Activated CD4-positive, alpha-beta T cell treated with anti-CD3 and anti-CD28 coated beads for 36 hours (primary cell): ENCODE data around the gene COG8. TPM values are rescaled to one million over a fixed set of nuclear protein-coding genes. Genes with fewer than 3 reads are reported as not detected.

ENCODE experiments used
- ATAC-seq: fragments of 200-7000 bp; cut with Tn5 transposase; one replicate; pipeline ENCODE4 v1.10.0; 2021; ENCODE audit warnings: mild to moderate bottlenecking, moderate library complexity
- CTCF ChIA-PET: fragments of 350-600 bp; sonication (Branson Sonifier 250); formaldehyde crosslinking; loops from one replicate; lab custom pipeline; 2021; ENCODE audit warnings: antibody characterized with exemption; lab: Charles Lee
- POLR2A ChIA-PET: fragments of 350-600 bp; sonication (Branson Sonifier 250); formaldehyde crosslinking; loops from one replicate; lab custom pipeline; 2021; ENCODE audit warnings: antibody characterized with exemption, inconsistent platforms; lab: Charles Lee
- DNase-seq: peaks from one replicate; pipeline ENCODE4 v3.0.0-alpha.2; 2020
- H3K27ac Mint-ChIP-seq: one replicate; pipeline ENCODE4 v1.8.0; 2021; ENCODE audit warnings: mixed read lengths
- H3K27me3 Mint-ChIP-seq: one replicate; pipeline ENCODE4 v1.8.0; 2021; ENCODE audit warnings: mixed read lengths
- H3K36me3 Mint-ChIP-seq: one replicate; pipeline ENCODE4 v1.8.0; 2021; ENCODE audit warnings: low read depth, mixed read lengths
- H3K4me1 Mint-ChIP-seq: one replicate; pipeline ENCODE4 v1.8.0; 2021; ENCODE audit warnings: mixed read lengths
- H3K4me3 Mint-ChIP-seq: one replicate; pipeline ENCODE4 v1.8.0; 2021; ENCODE audit warnings: mild to moderate bottlenecking, moderate library complexity, mixed read lengths
- H3K9me3 Mint-ChIP-seq: one replicate; pipeline ENCODE4 v1.8.0; 2021; ENCODE audit warnings: low read depth, mixed read lengths
- intact Hi-C, 2 experiments: fragments of 100-400 bp; cut with DNase I in 1 of 2; cut with micrococcal nuclease in 1 of 2; formaldehyde crosslinking; loops; one replicate each; pipeline versions ENCODE4 v1.14.2 to v1.15.1; 2022 to 2024; cut with DNase I, micrococcal nuclease
- total RNA-seq, 2 experiments: library from RNA; stranded (reverse); gene quantifications; one replicate each; pipeline ENCODE4 v1.2.3, GENCODE V29; 2021

The COG8 gene
- total RNA-seq, 2 experiments from 2014 or later, result 30.0 to 30.3 TPM

DNA sequence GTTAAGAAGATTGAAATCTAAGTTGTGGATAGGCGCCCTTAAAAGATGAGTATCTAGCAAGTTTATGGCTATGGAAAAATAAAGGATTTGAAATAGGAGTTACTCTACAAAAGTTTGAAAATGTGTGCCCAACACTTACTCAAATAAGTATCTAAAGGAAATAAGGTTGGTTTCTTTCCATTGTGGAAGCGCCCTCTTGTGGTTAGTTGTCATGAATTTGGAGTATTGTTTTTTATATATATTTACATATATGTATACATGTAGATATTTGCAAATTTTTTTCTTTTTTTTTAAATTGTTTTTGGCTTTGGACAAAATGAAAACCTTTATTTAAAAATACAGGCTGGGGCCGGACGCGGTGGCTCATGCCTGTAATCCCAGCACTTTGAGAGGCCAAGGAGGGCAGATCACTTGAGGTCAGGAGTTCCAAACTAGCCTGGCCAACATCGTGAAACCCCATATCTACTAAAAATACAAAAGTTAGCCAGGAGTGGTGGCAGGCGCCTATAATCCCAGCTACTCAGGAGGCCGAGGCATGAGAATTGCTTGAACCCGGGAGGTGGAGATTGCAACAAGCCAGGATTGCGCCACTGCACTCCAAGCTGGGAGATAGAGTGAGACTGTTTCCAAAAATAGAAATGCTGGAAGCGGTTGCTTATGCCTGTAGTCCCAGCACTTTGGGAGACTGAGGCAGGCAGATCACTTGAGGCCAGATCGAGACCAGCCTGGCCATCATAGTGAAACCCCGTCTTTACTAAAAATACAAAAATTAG lies 52.2 kb downstream of the COG8 start:
- H3K36me3 Mint-ChIP-seq, result no peaks in the 10 kb centered on the region
- H3K27ac Mint-ChIP-seq, result no peak overlapping the region
- H3K27me3 Mint-ChIP-seq, result no peaks in the 10 kb centered on the region
- intact Hi-C loops, result loop anchor here (1.0 to 5.0 kb wide), 5 partner anchors 120 to 758 kb away; no protein-coding TSS in a partner anchor
- H3K4me1 Mint-ChIP-seq, result peaks cover 3% of the 10 kb centered on the region
- no peaks in the 10 kb centered on the region for H3K9me3 Mint-ChIP-seq
- ChIA-PET CTCF (interaction anchor here (0.6 to 8.6 kb wide), 16 partner anchors 10 to 600 kb away, joined by 3 to 90 read pairs (median 4); no protein-coding TSS in a partner anchor), POLR2A (no interaction called here)
- ATAC-seq, result peak; percentile 36
- no peak overlapping the region for H3K4me3 Mint-ChIP-seq
- DNase-seq, result peak; percentile 51

DNA sequence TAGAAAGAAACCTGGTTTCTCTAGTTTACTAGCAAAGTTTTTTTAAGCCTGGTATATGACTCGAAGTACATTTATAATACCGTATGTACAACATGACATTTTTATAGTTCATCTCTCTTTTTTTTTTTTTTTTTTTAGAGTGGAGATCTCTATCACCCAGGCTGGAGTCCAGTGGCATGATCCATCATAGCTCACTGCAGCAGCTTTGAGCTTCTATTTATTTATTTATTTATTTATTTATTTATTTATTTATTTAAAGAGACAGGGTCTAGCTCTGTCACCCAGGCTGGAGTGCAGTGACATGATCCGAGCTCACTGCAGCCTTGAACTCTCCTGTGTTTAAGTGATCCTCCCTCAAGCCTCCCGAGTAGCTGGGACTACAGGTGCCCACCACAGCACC lies 54.1 kb downstream of the COG8 start:
- Mint-ChIP-seq H3K27ac (no peak overlapping the region), H3K4me3 (no peak overlapping the region), H3K36me3 (no peaks in the 10 kb centered on the region), H3K27me3 (no peaks in the 10 kb centered on the region), H3K4me1 (peaks cover 3% of the 10 kb centered on the region), H3K9me3 (no peaks in the 10 kb centered on the region)
- no peak for DNase-seq
- ChIA-PET CTCF (interaction anchor here (0.6 to 8.6 kb wide), 18 partner anchors 8 to 891 kb away, joined by 3 to 90 read pairs (median 4); no protein-coding TSS in a partner anchor), POLR2A (interaction anchor here (0.6 to 1.2 kb wide), 4 partner anchors 117 to 785 kb away, joined by 3 to 4 read pairs (median 3); no protein-coding TSS in a partner anchor)
- no peak for ATAC-seq
- intact Hi-C loops, result loop anchor here in 1 of 2 experiments (5.0 kb wide), 2 partner anchors 118 to 438 kb away; no protein-coding TSS in a partner anchor

- intact Hi-C loops, result no loop called here
- ATAC-seq (no peak), DNase-seq (no peak)
- Mint-ChIP-seq H3K4me1 (peaks cover 3% of the 10 kb centered on the region), H3K27ac (no peak overlapping the region), H3K4me3 (no peak overlapping the region), H3K27me3 (no peaks in the 10 kb centered on the region), H3K9me3 (no peaks in the 10 kb centered on the region), H3K36me3 (no peaks in the 10 kb centered on the region)
- ChIA-PET POLR2A (no interaction called here), CTCF (interaction anchor here (1.0 to 8.6 kb wide), 3 partner anchors 12 to 132 kb away, joined by 5 to 90 read pairs (median 20); no protein-coding TSS in a partner anchor)
These were observed 55.5 kb downstream of the COG8 start for GRCh38 chr16:69283851-69284250.

GRCh38 chr16:69277413-69277812 lies 62.0 kb downstream of the COG8 start:
- H3K36me3 Mint-ChIP-seq, result no peaks in the 10 kb centered on the region
- POLR2A ChIA-PET, result interaction anchor here (0.6 kb wide), 1 partner anchor 15 kb away, joined by 4 read pairs; no protein-coding TSS in a partner anchor
- CTCF ChIA-PET, result interaction anchor here (1.3 to 2.2 kb wide), 3 partner anchors 9 to 11 kb away, joined by 3 to 10 read pairs (median 4); no protein-coding TSS in a partner anchor
- no peaks in the 10 kb centered on the region for H3K4me1 Mint-ChIP-seq
- no peak overlapping the region for H3K4me3 Mint-ChIP-seq
- DNase-seq (no peak), ATAC-seq (no peak)
- H3K27ac Mint-ChIP-seq, result no peak overlapping the region
- H3K9me3 Mint-ChIP-seq, result no peaks in the 10 kb centered on the region
- intact Hi-C loops, result no loop called here
- no peaks in the 10 kb centered on the region for H3K27me3 Mint-ChIP-seq

Other genes starting within 250 kb of the COG8 start
- gene HAS3, start 233.9 kb downstream of the COG8 start, total RNA-seq, result under 1 TPM; 0.39 to 0.42 TPM
- gene CHTF8, start 207.0 kb downstream of the COG8 start, total RNA-seq, result 100 to 1,000 TPM; 153 to 194 TPM
- gene UTP4, start 206.9 kb downstream of the COG8 start, total RNA-seq, result 100 to 1,000 TPM; 102 to 119 TPM
- gene SNTB2, start 152.4 kb downstream of the COG8 start, total RNA-seq, result 10 to 100 TPM; 15.7 to 17.2 TPM
- gene VPS4A, start 28.2 kb downstream of the COG8 start, total RNA-seq, result 10 to 100 TPM; 28.4 to 31.9 TPM
- 10 to 100 TPM; 10.1 to 19.9 TPM for gene PDF, start 9.0 kb downstream of the COG8 start, total RNA-seq
- 10 to 100 TPM; 39.1 to 41.3 TPM for gene NIP7, start 208 bp upstream of the COG8 start, total RNA-seq
- 1 to 10 TPM; 1.2 to 1.3 TPM for gene TMED6, start 12.2 kb upstream of the COG8 start, total RNA-seq
- gene TERF2, start 46.4 kb upstream of the COG8 start, total RNA-seq, result 10 to 100 TPM; 45.9 to 82.4 TPM
- 100 to 1,000 TPM; 158 to 187 TPM for gene CYB5B, start 85.1 kb upstream of the COG8 start, total RNA-seq
- 10 to 100 TPM; 29.6 to 37.9 TPM for gene NFAT5, start 226.4 kb upstream of the COG8 start, total RNA-seq